ENCODE measurements around the gene CCDC28A. TPM values are rescaled to one million over a fixed set of nuclear protein-coding genes. Genes with fewer than 3 reads are reported as not detected.
A peak's percentile ranks its signal among the peaks of the same experiment; 100 is the strongest.

CCDC28A gene
- total RNA-seq, 1 experiment from 2014 or later, result 8.4 TPM

- no peak for DNase-seq (ENCODE audit: low read depth in 1 of 2, low spot score in 2 of 2)
- Histone ChIP-seq H3K27ac (peak overlapping the region; percentile 96), H3K4me3 (peak overlapping the region; percentile 79), H3K4me1 (replicated peaks) (peaks cover 4% of the 10 kb centered on the region; the same call in 1 of the 2 replicates), H3K9me3 (replicated peaks) (no peaks in the 10 kb centered on the region), H3K27me3 (replicated peaks) (no peaks in the 10 kb centered on the region), H3K36me3 (no peaks in the 10 kb centered on the region)
Measured at GRCh38 chr6:138772596-138773176, 883 bp upstream of the CCDC28A start.

GRCh38 chr6:138774370-138774769 lies 801 bp downstream of the CCDC28A start:
- H3K36me3 ChIP-seq, result no peaks in the 10 kb centered on the region
- H3K9me3 ChIP-seq (replicated peaks), result no peaks in the 10 kb centered on the region
- H3K27me3 ChIP-seq (replicated peaks), result no peaks in the 10 kb centered on the region
- DNase-seq (ENCODE audit: low read depth in 1 of 2, low spot score in 2 of 2), result no peak
- H3K27ac ChIP-seq, result no peak overlapping the region
- H3K4me3 ChIP-seq, result peak overlapping the region; percentile 79
- H3K4me1 ChIP-seq (replicated peaks), result peaks cover 4% of the 10 kb centered on the region; the same call in 1 of the 2 replicates

GRCh38 chr6:138776659-138777058 lies 3.1 kb downstream of the CCDC28A start:
- H3K36me3 ChIP-seq, result no peaks in the 10 kb centered on the region
- no peak overlapping the region for H3K4me3 ChIP-seq
- no peaks in the 10 kb centered on the region for H3K9me3 ChIP-seq (replicated peaks)
- H3K27ac ChIP-seq, result no peak overlapping the region
- H3K27me3 ChIP-seq (replicated peaks), result no peaks in the 10 kb centered on the region
- H3K4me1 ChIP-seq (replicated peaks), result peaks cover 4% of the 10 kb centered on the region; the same call in 1 of the 2 replicates
- no peak for DNase-seq (ENCODE audit: low read depth in 1 of 2, low spot score in 2 of 2)

- no peak for DNase-seq (ENCODE audit: low read depth in 1 of 2, low spot score in 2 of 2)
- no peaks in the 10 kb centered on the region for H3K27me3 ChIP-seq (replicated peaks)
- H3K36me3 ChIP-seq, result peaks cover 5% of the 10 kb centered on the region; the same call in 1 of the 2 replicates
- no peak overlapping the region for H3K4me3 ChIP-seq
- H3K27ac ChIP-seq, result no peak overlapping the region
- no peaks in the 10 kb centered on the region for H3K9me3 ChIP-seq (replicated peaks)
- no peaks in the 10 kb centered on the region; the same call in 1 of the 2 replicates for H3K4me1 ChIP-seq (replicated peaks)
Measured at GRCh38 chr6:138778331-138778730, 4.8 kb downstream of the CCDC28A start.

DNA sequence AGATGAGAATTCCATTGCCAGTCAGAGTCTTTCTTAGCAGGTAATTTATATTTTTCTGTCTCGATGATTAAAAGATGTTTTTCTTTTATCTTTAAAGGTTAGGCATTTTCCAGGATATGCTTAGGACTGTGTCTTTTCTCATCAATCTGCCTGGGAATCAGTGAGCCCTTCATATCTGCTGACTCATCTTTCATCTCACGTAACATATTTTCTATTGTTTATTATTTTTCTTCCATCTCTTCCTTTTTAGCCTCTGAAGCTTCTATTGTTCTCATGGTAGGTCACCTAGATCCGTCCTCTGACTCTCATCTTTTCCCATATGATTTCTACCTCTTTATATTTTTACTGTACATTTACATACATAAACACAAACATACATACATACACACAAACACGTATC lies 8.7 kb downstream of the CCDC28A start:
- H3K4me3 ChIP-seq, result no peak overlapping the region
- peaks cover 5% of the 10 kb centered on the region for H3K36me3 ChIP-seq
- H3K27me3 ChIP-seq (replicated peaks), result no peaks in the 10 kb centered on the region
- no peaks in the 10 kb centered on the region for H3K4me1 ChIP-seq (replicated peaks)
- no peak overlapping the region for H3K27ac ChIP-seq
- H3K9me3 ChIP-seq (replicated peaks), result no peaks in the 10 kb centered on the region
- no peak for DNase-seq (ENCODE audit: low read depth in 1 of 2, low spot score in 2 of 2)

GRCh38 chr6:138785079-138785478 lies 11.5 kb downstream of the CCDC28A start:
- H3K27ac ChIP-seq, result no peak overlapping the region
- H3K9me3 ChIP-seq (replicated peaks), result no peaks in the 10 kb centered on the region
- peaks cover 5% of the 10 kb centered on the region for H3K36me3 ChIP-seq
- no peaks in the 10 kb centered on the region for H3K27me3 ChIP-seq (replicated peaks)
- H3K4me1 ChIP-seq (replicated peaks), result no peaks in the 10 kb centered on the region
- H3K4me3 ChIP-seq, result no peak overlapping the region
- DNase-seq (ENCODE audit: low read depth in 1 of 2, low spot score in 2 of 2), result no peak

- no peak overlapping the region for H3K4me3 ChIP-seq
- peaks cover 5% of the 10 kb centered on the region for H3K36me3 ChIP-seq
- no peaks in the 10 kb centered on the region for H3K9me3 ChIP-seq (replicated peaks)
- no peak for DNase-seq (ENCODE audit: low read depth in 1 of 2, low spot score in 2 of 2)
- no peaks in the 10 kb centered on the region for H3K4me1 ChIP-seq (replicated peaks)
- H3K27ac ChIP-seq, result no peak overlapping the region
- H3K27me3 ChIP-seq (replicated peaks), result no peaks in the 10 kb centered on the region
Measured at GRCh38 chr6:138785980-138786379, 12.4 kb downstream of the CCDC28A start.

- Histone ChIP-seq H3K27ac (no peak overlapping the region), H3K36me3 (peaks cover 5% of the 10 kb centered on the region), H3K4me3 (no peak overlapping the region), H3K27me3 (replicated peaks) (no peaks in the 10 kb centered on the region), H3K4me1 (replicated peaks) (no peaks in the 10 kb centered on the region), H3K9me3 (replicated peaks) (no peaks in the 10 kb centered on the region)
- no peak for DNase-seq (ENCODE audit: low read depth in 1 of 2, low spot score in 2 of 2)
Measured at GRCh38 chr6:138787138-138787537, 13.6 kb downstream of the CCDC28A start.

- Histone ChIP-seq H3K36me3 (no peaks in the 10 kb centered on the region), H3K4me1 (replicated peaks) (no peaks in the 10 kb centered on the region), H3K4me3 (no peak within 1 kb of the TSS), H3K9me3 (replicated peaks) (no peaks in the 10 kb centered on the region), H3K27me3 (replicated peaks) (no peaks in the 10 kb centered on the region), H3K27ac (no peak within 1 kb of the TSS)
- no peak for DNase-seq (ENCODE audit: low read depth in 1 of 2, low spot score in 2 of 2)
Measured at GRCh38 chr6:138795809-138796603, 22.4 kb downstream of the CCDC28A start, which contains the start of gene ECT2L. ECT2L (plus strand) TSS chr6:138796087; CDS start chr6:138813275, 17,188 bp downstream.

DNA sequence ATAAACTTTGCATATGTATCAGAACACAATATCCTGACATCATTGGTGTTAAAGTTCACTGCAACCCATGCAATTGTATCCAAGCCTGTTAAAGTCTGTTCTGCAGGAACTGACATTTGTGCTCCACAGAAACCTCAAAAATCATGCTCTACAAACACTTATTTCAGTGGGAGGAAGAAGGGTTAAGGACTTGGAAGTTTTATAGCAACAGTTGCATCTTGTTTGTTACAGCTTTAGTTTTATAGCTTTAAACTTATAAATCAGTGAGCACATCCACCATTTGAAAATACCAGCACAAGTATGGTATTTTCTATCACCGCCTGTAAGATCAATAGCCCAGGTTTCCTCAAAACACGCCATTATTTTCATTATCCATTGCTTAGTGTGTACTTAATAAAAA lies 23.2 kb downstream of the CCDC28A start:
- no peaks in the 10 kb centered on the region for H3K36me3 ChIP-seq
- H3K4me1 ChIP-seq (replicated peaks), result no peaks in the 10 kb centered on the region
- H3K4me3 ChIP-seq, result no peak overlapping the region
- no peaks in the 10 kb centered on the region for H3K27me3 ChIP-seq (replicated peaks)
- H3K27ac ChIP-seq, result no peak overlapping the region
- H3K9me3 ChIP-seq (replicated peaks), result no peaks in the 10 kb centered on the region
- DNase-seq (ENCODE audit: low read depth in 1 of 2, low spot score in 2 of 2), result no peak

DNA sequence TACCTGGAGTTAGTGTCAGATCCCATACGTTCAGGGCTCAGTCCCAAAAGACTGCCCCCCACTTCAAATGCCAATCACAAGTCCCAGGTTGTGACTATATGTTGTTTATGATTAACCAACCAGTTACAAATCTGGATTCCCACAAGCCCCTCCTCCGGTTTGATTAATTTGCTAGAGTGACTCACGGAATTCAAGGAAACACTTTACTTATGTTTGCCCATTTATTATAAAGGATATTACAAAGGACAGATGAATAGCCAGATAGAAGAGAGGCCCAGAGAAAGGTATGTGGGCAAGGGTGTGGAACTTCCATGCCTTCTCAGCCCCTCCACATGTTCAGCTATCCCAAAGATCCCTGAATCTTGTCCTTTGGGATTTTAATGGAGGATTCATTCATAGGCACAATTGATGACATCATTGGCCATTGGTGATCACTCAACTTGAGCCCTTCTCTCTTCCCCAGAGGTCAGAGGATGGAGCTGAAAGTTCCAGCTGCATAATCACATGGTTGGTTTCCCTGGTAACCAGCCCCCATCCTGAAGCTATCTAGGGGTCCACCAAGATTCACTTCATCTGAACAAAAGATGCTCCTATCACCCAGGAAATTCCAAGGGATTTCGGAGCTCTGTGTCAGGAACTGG lies 24.4 kb downstream of the CCDC28A start:
- H3K4me1 ChIP-seq (replicated peaks), result no peaks in the 10 kb centered on the region
- no peak overlapping the region for H3K27ac ChIP-seq
- no peak overlapping the region for H3K4me3 ChIP-seq
- no peaks in the 10 kb centered on the region for H3K36me3 ChIP-seq
- no peak for DNase-seq (ENCODE audit: low read depth in 1 of 2, low spot score in 2 of 2)
- H3K27me3 ChIP-seq (replicated peaks), result no peaks in the 10 kb centered on the region
- no peaks in the 10 kb centered on the region for H3K9me3 ChIP-seq (replicated peaks)

GRCh38 chr6:138800377-138801150 lies 27.0 kb downstream of the CCDC28A start:
- no peaks in the 10 kb centered on the region for H3K36me3 ChIP-seq

DNA sequence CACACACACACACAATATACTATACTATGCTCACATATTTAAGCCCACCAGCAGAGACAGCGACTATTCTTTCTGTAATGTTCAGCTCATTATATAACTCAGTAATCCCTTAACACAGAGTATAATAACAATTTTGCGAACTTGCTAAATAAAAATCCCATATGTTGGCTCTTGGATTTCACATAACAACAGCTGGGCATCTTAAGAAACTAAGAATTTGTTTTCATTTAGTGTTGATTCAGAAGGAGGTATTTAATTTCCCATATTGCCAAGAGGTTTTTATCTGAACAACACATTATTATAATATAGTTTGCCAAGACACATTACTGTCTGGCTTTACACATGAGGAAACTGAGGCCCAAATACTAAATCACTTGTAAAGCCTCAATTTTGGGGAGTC lies 29.8 kb downstream of the CCDC28A start:
- no peaks in the 10 kb centered on the region for H3K4me1 ChIP-seq (replicated peaks)
- H3K27ac ChIP-seq, result no peak overlapping the region
- no peaks in the 10 kb centered on the region for H3K36me3 ChIP-seq
- H3K4me3 ChIP-seq, result no peak overlapping the region
- 0 out of 2 replicates have a peak, but pooled peaks cover 2% of the 10 kb centered on the region for H3K27me3 ChIP-seq (replicated peaks)
- no peak for DNase-seq (ENCODE audit: low read depth in 1 of 2, low spot score in 2 of 2)
- H3K9me3 ChIP-seq (replicated peaks), result no peaks in the 10 kb centered on the region

More at GRCh38 chr6:138800377-138801150, 27.0 kb downstream of the CCDC28A start:
- Histone ChIP-seq H3K9me3 (replicated peaks) (no peaks in the 10 kb centered on the region), H3K4me3 (no peak overlapping the region), H3K27me3 (replicated peaks) (0 out of 2 replicates have a peak, but pooled peaks cover 2% of the 10 kb centered on the region), H3K4me1 (replicated peaks) (no peaks in the 10 kb centered on the region), H3K27ac (no peak overlapping the region)
- peak in 1 of 2 experiments; percentile 11 for DNase-seq (ENCODE audit: low read depth in 1 of 2, low spot score in 2 of 2)

Measured in SJSA1 (cell line).